Muscle of leg (tissue), 11 donors: Measurements from ENCODE around the gene SLC7A9. TPM values are rescaled to one million over a fixed set of nuclear protein-coding genes. Genes with fewer than 3 reads are reported as not detected.
A peak's percentile ranks its signal among the peaks of the same experiment; 100 is the strongest.

ENCODE experiments used
- DNase-seq: peaks from one replicate; pipeline ENCODE4 v3.0.0; 2013
- H3K27ac ChIP-seq: one replicate; pipeline ENCODE4 v1.5.1; 2013; ENCODE audit warnings: mild to moderate bottlenecking, low read length, control low read depth
- H3K27me3 ChIP-seq: one replicate; pipeline ENCODE4 v1.6.1; 2013; ENCODE audit warnings: low read length; ENCODE audit not compliant: control insufficient read depth, insufficient read depth
- H3K36me3 ChIP-seq: one replicate; pipeline ENCODE4 v1.6.1; 2013; ENCODE audit warnings: low read length; ENCODE audit not compliant: control insufficient read depth, insufficient read depth
- H3K4me1 ChIP-seq: one replicate; pipeline ENCODE4 v1.6.1; 2013; ENCODE audit warnings: low read length; ENCODE audit not compliant: control insufficient read depth, insufficient read depth
- H3K4me3 ChIP-seq: one replicate; pipeline ENCODE4 v1.5.1; 2013; ENCODE audit warnings: low read length, control low read depth
- H3K9me3 ChIP-seq: replicated peaks from 2 replicates; pipeline ENCODE4 v1.6.1; 2013; ENCODE audit warnings: low read depth, low read length; ENCODE audit not compliant: control insufficient read depth
- WGBS: methylation state at CpG from one replicate; pipeline ENCODE4 v1.1.5; 2013; ENCODE audit warnings: missing lambda C conversion rate; ENCODE audit not compliant: insufficient coverage; 5-methylcytosine and 5-hydroxymethylcytosine counted together
- polyA plus RNA-seq, 8 donors: library from polyadenylated mRNA; unstranded; fragments of 120-200 nt; gene quantifications; one replicate each; pipeline versions ENCODE4 v1.2.1 to v1.2.3, GENCODE V29; 2013; ENCODE audit warnings: inconsistent platforms in 1 of 8, low replicate concordance in 1 of 8; ENCODE audit not compliant: insufficient read length in 8 of 8, insufficient read depth in 1 of 8
- total RNA-seq: library from RNA; stranded (reverse); fragments of 120-200 nt; gene quantifications from one replicate; pipeline ENCODE4 v1.2.4, GENCODE V29; 2013

SLC7A9 gene
- total and polyA plus RNA-seq, 9 donors = 0.18 to 2.1 (median 0.38) TPM

DNA sequence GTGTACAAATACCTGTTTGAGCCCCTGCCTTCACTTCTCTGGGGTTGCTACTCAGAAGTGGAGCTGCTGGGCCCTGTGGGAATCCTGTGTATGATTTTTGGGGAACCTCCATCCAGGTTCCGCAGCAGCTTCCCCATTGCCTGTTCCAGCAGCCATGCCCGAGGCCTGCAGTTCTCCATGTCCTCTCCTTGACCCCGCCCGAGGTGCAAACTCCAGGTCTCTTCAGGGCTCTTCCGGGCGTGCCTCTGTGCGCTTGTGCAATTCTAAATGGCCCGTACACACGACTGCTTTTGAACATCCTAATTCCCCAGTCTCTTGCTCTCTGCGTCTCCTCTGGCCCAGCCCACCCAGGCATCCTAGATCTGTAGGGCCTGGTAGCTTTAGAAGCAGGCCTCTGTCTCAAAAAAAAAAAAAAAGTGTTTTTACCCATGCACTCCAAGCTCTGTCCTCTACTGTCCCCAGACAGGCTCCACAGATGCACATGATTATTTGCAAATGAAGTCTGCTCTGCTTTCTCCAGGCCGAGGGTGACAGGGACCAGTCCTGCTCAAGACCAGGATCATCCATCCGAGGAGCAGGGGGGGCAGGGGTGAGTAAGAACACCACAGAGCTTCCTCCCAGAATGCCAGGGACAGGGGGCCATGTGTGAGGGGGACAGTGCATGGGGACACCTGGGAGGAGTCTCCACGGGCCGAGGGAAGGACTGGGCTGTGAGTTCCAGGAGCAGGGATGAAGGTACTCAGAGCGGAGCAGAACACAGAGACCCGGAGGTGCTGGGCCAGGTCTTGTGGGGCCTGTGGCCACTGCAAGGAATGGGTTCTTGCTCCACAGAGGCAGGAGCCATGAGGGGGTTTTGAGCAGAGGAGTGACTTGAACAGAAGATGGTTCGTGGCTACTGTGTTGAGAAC lies 51.7 kb downstream of the SLC7A9 start:
- Histone ChIP-seq H3K9me3 (no peaks in the 10 kb centered on the region), H3K27ac (no peak overlapping the region), H3K27me3 (peaks cover 3% of the 10 kb centered on the region), H3K4me3 (no peak overlapping the region), H3K4me1 (no peaks in the 10 kb centered on the region), H3K36me3 (no peaks in the 10 kb centered on the region)
- no peak for DNase-seq
- 72% methylated on average over 17 of the region's 17 CpGs for WGBS

GRCh38 chr19:32816555-32817099 lies 52.9 kb downstream of the SLC7A9 start:
- Histone ChIP-seq H3K27ac (no peak overlapping the region), H3K4me1 (no peaks in the 10 kb centered on the region), H3K27me3 (peaks cover 3% of the 10 kb centered on the region), H3K36me3 (no peaks in the 10 kb centered on the region), H3K4me3 (no peak overlapping the region), H3K9me3 (no peaks in the 10 kb centered on the region)
- no peak for DNase-seq
- 40% methylated on average over 1 of the region's 7 CpGs for WGBS

- WGBS = 63% methylated on average over 6 of the region's 6 CpGs
- Histone ChIP-seq H3K4me1 (no peaks in the 10 kb centered on the region), H3K27me3 (peaks cover 3% of the 10 kb centered on the region), H3K27ac (no peak overlapping the region), H3K9me3 (no peaks in the 10 kb centered on the region), H3K4me3 (no peak overlapping the region), H3K36me3 (no peaks in the 10 kb centered on the region)
- no peak for DNase-seq
Measured at GRCh38 chr19:32814624-32815023, 54.9 kb downstream of the SLC7A9 start.

- H3K36me3 ChIP-seq = no peaks in the 10 kb centered on the region
- no peak overlapping the region for H3K4me3 ChIP-seq
- H3K9me3 ChIP-seq = no peaks in the 10 kb centered on the region
- no peak overlapping the region for H3K27ac ChIP-seq
- peaks cover 3% of the 10 kb centered on the region for H3K27me3 ChIP-seq
- 88% methylated on average over 6 of the region's 15 CpGs for WGBS
- no peaks in the 10 kb centered on the region for H3K4me1 ChIP-seq
- peak; percentile 4 for DNase-seq
Measured at GRCh38 chr19:32813862-32814425, 55.6 kb downstream of the SLC7A9 start.

GRCh38 chr19:32812571-32812970 lies 57.0 kb downstream of the SLC7A9 start:
- no peaks in the 10 kb centered on the region for H3K9me3 ChIP-seq
- WGBS = 88% methylated on average over 3 of the region's 3 CpGs
- no peaks in the 10 kb centered on the region for H3K4me1 ChIP-seq
- no peak overlapping the region for H3K27ac ChIP-seq
- H3K4me3 ChIP-seq = no peak overlapping the region
- no peaks in the 10 kb centered on the region for H3K36me3 ChIP-seq
- H3K27me3 ChIP-seq = peaks cover 3% of the 10 kb centered on the region
- no peak for DNase-seq

GRCh38 chr19:32812036-32812435 lies 57.5 kb downstream of the SLC7A9 start:
- DNase-seq = no peak
- Histone ChIP-seq H3K27ac (no peak overlapping the region), H3K36me3 (no peaks in the 10 kb centered on the region), H3K4me1 (no peaks in the 10 kb centered on the region), H3K4me3 (no peak overlapping the region), H3K9me3 (no peaks in the 10 kb centered on the region), H3K27me3 (peaks cover 3% of the 10 kb centered on the region)
- WGBS = 77% methylated on average over 7 of the region's 10 CpGs

DNA sequence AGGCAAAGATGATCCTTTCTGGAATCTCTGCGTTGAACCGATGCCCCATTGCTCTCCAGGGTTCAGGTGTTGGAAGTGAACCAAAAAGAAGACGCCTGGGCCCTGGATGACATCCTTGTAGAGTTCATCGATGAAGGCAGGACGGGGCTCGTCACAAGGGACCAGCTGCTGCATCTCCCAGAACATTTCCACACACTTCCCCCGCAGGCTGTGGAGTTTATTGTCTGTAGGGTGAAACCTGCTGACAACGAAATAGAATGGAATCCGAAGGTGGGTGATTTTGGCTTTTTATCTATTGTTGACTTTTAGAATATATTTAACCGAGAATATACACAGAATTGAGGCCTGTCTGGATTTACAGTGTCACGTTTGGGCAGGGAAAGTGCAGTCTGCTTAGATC lies 58.4 kb downstream of the SLC7A9 start:
- no peaks in the 10 kb centered on the region for H3K36me3 ChIP-seq
- no peak for DNase-seq
- H3K27ac ChIP-seq = no peak overlapping the region
- WGBS = 35% methylated on average over 3 of the region's 11 CpGs
- no peaks in the 10 kb centered on the region for H3K9me3 ChIP-seq
- no peak overlapping the region for H3K4me3 ChIP-seq
- H3K4me1 ChIP-seq = no peaks in the 10 kb centered on the region
- H3K27me3 ChIP-seq = no peaks in the 10 kb centered on the region

- H3K27ac ChIP-seq = no peak overlapping the region
- no peaks in the 10 kb centered on the region for H3K4me1 ChIP-seq
- 95% methylated on average over 7 of the region's 9 CpGs for WGBS
- H3K4me3 ChIP-seq = no peak overlapping the region
- no peaks in the 10 kb centered on the region for H3K9me3 ChIP-seq
- H3K27me3 ChIP-seq = no peaks in the 10 kb centered on the region
- no peak for DNase-seq
- H3K36me3 ChIP-seq = no peaks in the 10 kb centered on the region
Measured at GRCh38 chr19:32810452-32810851, 59.1 kb downstream of the SLC7A9 start.

- no peaks in the 10 kb centered on the region for H3K36me3 ChIP-seq
- H3K9me3 ChIP-seq = no peaks in the 10 kb centered on the region
- H3K27ac ChIP-seq = no peak overlapping the region
- H3K4me1 ChIP-seq = no peaks in the 10 kb centered on the region
- no peaks in the 10 kb centered on the region for H3K27me3 ChIP-seq
- no CpG with 5 or more reads among the region's 3 CpGs for WGBS
- DNase-seq = no peak
- no peak overlapping the region for H3K4me3 ChIP-seq
Measured at GRCh38 chr19:32809754-32810153, 59.8 kb downstream of the SLC7A9 start.

- WGBS = 47% methylated on average over 5 of the region's 5 CpGs
- Histone ChIP-seq H3K36me3 (no peaks in the 10 kb centered on the region), H3K27me3 (no peaks in the 10 kb centered on the region), H3K4me3 (no peak overlapping the region), H3K9me3 (no peaks in the 10 kb centered on the region), H3K4me1 (no peaks in the 10 kb centered on the region), H3K27ac (no peak overlapping the region)
- DNase-seq = no peak
Measured at GRCh38 chr19:32809254-32809653, 60.3 kb downstream of the SLC7A9 start.
